DOHH2 (cell line): Measurements from ENCODE around the gene NFATC3.

Experiments used
- EZH2phosphoT487 ChIP-seq: fragments of 200-600 bp; sonication (generic); IDR thresholded peaks from 2 replicates; pipeline ENCODE4 v1.6.1; 2017; ENCODE audit warnings: borderline replicate concordance, mild to moderate bottlenecking, antibody characterized with exemption, low read length, moderate library complexity, mixed read lengths
- TF ChIP-seq, protein P1 (sequence below): fragments of 200-600 bp; sonication (generic); IDR thresholded peaks from one replicate; pipeline ENCODE4 v1.5.1; 2014; ENCODE audit warnings: antibody characterized with exemption, mild to moderate bottlenecking, low read depth, low read length; ENCODE audit not compliant: poor library complexity, severe bottlenecking

DNA sequence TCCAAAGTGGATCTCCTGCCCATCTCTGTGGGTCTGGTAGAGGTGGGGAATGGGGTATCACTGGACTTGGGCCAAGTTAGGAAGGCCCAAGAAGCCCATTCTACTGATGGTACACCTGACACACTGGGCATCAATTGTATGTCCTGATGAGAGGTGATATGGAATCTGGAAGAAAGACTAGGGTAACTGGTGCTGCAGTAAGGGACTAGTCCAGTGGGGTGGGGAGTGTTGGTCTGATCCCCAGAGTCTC lies 5.9 kb upstream of the NFATC3 start:
- TF ChIP-seq, protein P1, sequence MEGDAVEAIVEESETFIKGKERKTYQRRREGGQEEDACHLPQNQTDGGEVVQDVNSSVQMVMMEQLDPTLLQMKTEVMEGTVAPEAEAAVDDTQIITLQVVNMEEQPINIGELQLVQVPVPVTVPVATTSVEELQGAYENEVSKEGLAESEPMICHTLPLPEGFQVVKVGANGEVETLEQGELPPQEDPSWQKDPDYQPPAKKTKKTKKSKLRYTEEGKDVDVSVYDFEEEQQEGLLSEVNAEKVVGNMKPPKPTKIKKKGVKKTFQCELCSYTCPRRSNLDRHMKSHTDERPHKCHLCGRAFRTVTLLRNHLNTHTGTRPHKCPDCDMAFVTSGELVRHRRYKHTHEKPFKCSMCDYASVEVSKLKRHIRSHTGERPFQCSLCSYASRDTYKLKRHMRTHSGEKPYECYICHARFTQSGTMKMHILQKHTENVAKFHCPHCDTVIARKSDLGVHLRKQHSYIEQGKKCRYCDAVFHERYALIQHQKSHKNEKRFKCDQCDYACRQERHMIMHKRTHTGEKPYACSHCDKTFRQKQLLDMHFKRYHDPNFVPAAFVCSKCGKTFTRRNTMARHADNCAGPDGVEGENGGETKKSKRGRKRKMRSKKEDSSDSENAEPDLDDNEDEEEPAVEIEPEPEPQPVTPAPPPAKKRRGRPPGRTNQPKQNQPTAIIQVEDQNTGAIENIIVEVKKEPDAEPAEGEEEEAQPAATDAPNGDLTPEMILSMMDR = no peak
- TF ChIP-seq EZH2phosphoT487 = no peak
